NCI-H1048 (cell line): ENCODE results near the gene ARL5C.

ENCODE experiments used
- DNase-seq: peaks from one replicate; lab custom pipeline; 2025; lab: John Stamatoyannopoulos, UW

ARL5C gene

GRCh38 chr17:39107973-39108372, 58.0 kb downstream of the ARL5C start:
- DNase-seq, result no peak

- DNase-seq, result no peak
Observed at GRCh38 chr17:39107155-39107554, 58.8 kb downstream of the ARL5C start.
